Sigmoid colon (tissue), 4 donors: ENCODE data around the gene CLCNKA.
"Not testable (repeated sequence)": the region's sequence is repeated elsewhere in the genome, so short reads cannot be mapped to it uniquely, and the experiment has no call there.

Source experiments
- EP300 ChIP-seq, 4 donors: sonication (generic); formaldehyde crosslinking; IDR thresholded peaks; one replicate each; pipeline ENCODE4 v1.6.1; 2017; ENCODE audit warnings: antibody characterized with exemption in 4 of 4
- POLR2AphosphoS5 ChIP-seq, 4 donors: sonication (generic); formaldehyde crosslinking; IDR thresholded peaks; one replicate each; pipeline ENCODE4 v1.6.1; 2017; ENCODE audit warnings: antibody characterized with exemption in 4 of 4

DNA sequence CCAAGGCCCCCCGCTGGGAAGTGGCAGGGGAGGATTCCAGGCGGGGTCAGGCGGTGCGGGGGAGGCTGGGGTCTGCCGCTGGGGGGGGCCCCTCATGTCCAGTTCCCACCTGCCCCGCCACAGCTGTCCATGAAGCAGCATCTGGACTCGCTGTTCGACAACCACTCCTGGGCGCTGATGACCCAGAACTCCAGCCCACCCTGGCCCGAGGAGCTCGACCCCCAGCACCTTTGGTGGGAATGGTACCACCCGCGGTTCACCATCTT is 7.1 kb downstream of the CLCNKA start:
- TF ChIP-seq EP300, POLR2AphosphoS5 (IDR thresholded peaks at IDR 0.05): not testable (repeated sequence)
